ENCODE data around the gene CRAT. TPM values are rescaled to one million over a fixed set of nuclear protein-coding genes. Genes with fewer than 3 reads are reported as not detected.
"Not testable (repeated sequence)": the region's sequence is repeated elsewhere in the genome, so short reads cannot be mapped to it uniquely, and the experiment has no call there.

The CRAT gene
- total RNA-seq, 2 experiments from 2014 or later, result 1.8 to 6.5 TPM

DNA sequence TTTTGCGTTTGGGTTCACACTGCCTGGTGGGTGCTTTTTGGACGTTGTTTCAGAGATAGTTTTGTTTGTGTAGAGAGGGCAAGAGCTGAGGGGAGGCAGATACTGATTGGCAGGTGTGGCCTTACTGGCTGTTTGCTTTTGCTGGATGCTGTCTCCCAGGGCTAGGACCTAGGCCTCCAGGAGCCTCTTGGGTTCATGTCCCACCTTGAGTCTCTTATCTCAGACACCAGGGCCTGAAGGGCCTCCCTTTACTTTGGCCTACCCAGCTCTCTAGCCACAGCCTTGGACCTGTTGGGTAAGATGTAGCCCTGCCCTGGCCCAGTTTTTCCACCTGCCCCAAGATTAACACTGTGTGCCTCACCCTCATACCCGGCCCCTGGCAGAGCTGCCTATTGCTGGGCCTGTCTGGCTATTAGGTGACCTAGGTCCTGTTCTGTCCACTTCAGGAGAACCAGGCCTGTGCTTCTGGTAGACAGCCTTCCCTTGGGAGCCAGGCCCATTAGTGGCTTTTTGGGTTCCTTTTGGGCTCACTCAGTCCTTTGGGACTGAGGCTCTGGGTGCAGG lies 14.0 kb upstream of the CRAT start:
- H3K4me2 ChIP-seq (ENCODE audit: low read length), result no peak overlapping the region
- CTCF ChIA-PET (ENCODE audit: unreplicated experiment), result no interaction called here

GRCh38 chr9:129122976-129123375 lies 12.4 kb upstream of the CRAT start:
- intact Hi-C loops (cut with micrococcal nuclease; ENCODE audit: unreplicated experiment); DNase-seq (ENCODE audit: low spot score); H4K20me1 ChIP-seq (ENCODE audit: insufficient read depth, low read length); H3K9me2 ChIP-seq (ENCODE audit: insufficient read depth, low read length); BruUV-seq (replicated peaks); H3K9me3 ChIP-seq (ENCODE audit: low read length); H3K4me1 ChIP-seq (ENCODE audit: insufficient read depth, low read length, poor library complexity, severe bottlenecking); H3K27ac ChIP-seq (ENCODE audit: low read depth, low read length, poor library complexity, severe bottlenecking); H3K4me3 ChIP-seq (ENCODE audit: low read depth, low read length, poor library complexity, severe bottlenecking); H2AFZ ChIP-seq (ENCODE audit: low read length); H3K4me2 ChIP-seq (ENCODE audit: low read length): not testable (repeated sequence)
- Histone ChIP-seq H3K79me2 (ENCODE audit: insufficient read depth, low read depth, low read length) (peaks cover 13% of the 10 kb centered on the region), H3K36me3 (ENCODE audit: insufficient read depth, low read length) (peaks cover 69% of the 10 kb centered on the region)
- ChIA-PET POLR2A (interaction anchor here (0.6 to 2.2 kb wide), 3 partner anchors 9 to 1128 kb away, joined by 3 to 8 read pairs (median 3); no protein-coding TSS in a partner anchor), CTCF (ENCODE audit: unreplicated experiment) (interaction anchor here (1.2 kb wide), 1 partner anchor 9 kb away, joined by 4 read pairs; no protein-coding TSS in a partner anchor)

More for the DNA sequence above, 14.0 kb upstream of the CRAT start:
- BruUV-seq (replicated peaks), result no TSS peak
- H3K27ac ChIP-seq (ENCODE audit: low read depth, low read length, poor library complexity, severe bottlenecking), result no peak overlapping the region
- H3K4me1 ChIP-seq (ENCODE audit: insufficient read depth, low read length, poor library complexity, severe bottlenecking), result no peaks in the 10 kb centered on the region
- POLR2A ChIA-PET, result interaction anchor here (0.6 kb wide), 1 partner anchor 261 kb away, joined by 5 read pairs; no protein-coding TSS in a partner anchor
- H3K79me2 ChIP-seq (ENCODE audit: insufficient read depth, low read depth, low read length), result no peaks in the 10 kb centered on the region
- TF ChIP-seq EZH2phosphoT487 (IDR thresholded peaks at IDR 0.05; ENCODE audit: borderline replicate concordance, low read depth, low read length) (no peak), CTCF (conservative IDR thresholded peaks at IDR 0.05; ENCODE audit: low read length) (no peak)
- no peak overlapping the region for H3K4me3 ChIP-seq (ENCODE audit: low read depth, low read length, poor library complexity, severe bottlenecking)
- no peak for DNase-seq (ENCODE audit: low spot score)
- no peaks in the 10 kb centered on the region for H4K20me1 ChIP-seq (ENCODE audit: insufficient read depth, low read length)
- intact Hi-C loops (cut with micrococcal nuclease; ENCODE audit: unreplicated experiment), result no loop called here
- H3K9me2 ChIP-seq (ENCODE audit: insufficient read depth, low read length), result no peaks in the 10 kb centered on the region
- H3K9me3 ChIP-seq (ENCODE audit: low read length), result no peaks in the 10 kb centered on the region
- H3K36me3 ChIP-seq (ENCODE audit: insufficient read depth, low read length), result peaks cover 73% of the 10 kb centered on the region
- H2AFZ ChIP-seq (ENCODE audit: low read length), result no peak overlapping the region

DNA sequence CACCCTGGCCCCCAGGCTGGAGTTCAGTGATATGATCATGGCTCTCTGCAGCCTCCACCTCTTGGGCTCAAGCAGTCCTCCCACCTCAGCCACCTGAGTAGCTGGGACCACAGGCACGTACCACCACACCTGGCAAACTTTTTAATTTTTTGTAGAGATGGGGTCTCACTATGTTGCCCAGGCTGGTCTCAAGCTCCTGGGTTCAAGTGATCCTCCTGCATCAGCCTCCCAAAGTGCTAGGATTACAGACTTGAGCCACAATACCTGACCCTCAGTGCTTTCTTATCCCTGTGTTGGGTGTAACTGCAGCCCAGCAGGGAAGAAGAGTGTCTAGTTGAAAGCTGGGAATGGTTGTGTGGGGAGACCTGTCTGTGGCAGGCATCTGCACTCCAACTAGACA lies 11.5 kb upstream of the CRAT start:
- Histone ChIP-seq H3K4me2 (ENCODE audit: low read length) (no peak overlapping the region), H4K20me1 (ENCODE audit: insufficient read depth, low read length) (no peaks in the 10 kb centered on the region), H3K36me3 (ENCODE audit: insufficient read depth, low read length) (peaks cover 65% of the 10 kb centered on the region), H3K9me2 (ENCODE audit: insufficient read depth, low read length) (no peaks in the 10 kb centered on the region), H3K79me2 (ENCODE audit: insufficient read depth, low read depth, low read length) (peaks cover 20% of the 10 kb centered on the region), H3K27ac (ENCODE audit: low read depth, low read length, poor library complexity, severe bottlenecking) (no peak overlapping the region), H2AFZ (ENCODE audit: low read length) (no peak overlapping the region), H3K4me1 (ENCODE audit: insufficient read depth, low read length, poor library complexity, severe bottlenecking) (no peaks in the 10 kb centered on the region), H3K4me3 (ENCODE audit: low read depth, low read length, poor library complexity, severe bottlenecking) (no peak overlapping the region), H3K9me3 (ENCODE audit: low read length) (no peaks in the 10 kb centered on the region)
- no peak for DNase-seq (ENCODE audit: low spot score)
- BruUV-seq (replicated peaks), result no TSS peak
- TF ChIP-seq CTCF (conservative IDR thresholded peaks at IDR 0.05; ENCODE audit: low read length) (no peak), EZH2phosphoT487 (IDR thresholded peaks at IDR 0.05; ENCODE audit: borderline replicate concordance, low read depth, low read length) (no peak)
- POLR2A ChIA-PET, result interaction anchor here (0.6 to 2.2 kb wide), 2 partner anchors 9 to 1128 kb away, joined by 3 to 8 read pairs; no protein-coding TSS in a partner anchor
- intact Hi-C loops (cut with micrococcal nuclease; ENCODE audit: unreplicated experiment), result no loop called here
- CTCF ChIA-PET (ENCODE audit: unreplicated experiment), result interaction anchor here (1.2 kb wide), 1 partner anchor 10 kb away, joined by 4 read pairs; no protein-coding TSS in a partner anchor

Data from OCI-LY7 (cell line).